GM19043 (cell line): ENCODE results near the gene FGF18.
"Not testable (repeated sequence)": the region's sequence is repeated elsewhere in the genome, so short reads cannot be mapped to it uniquely, and the experiment has no call there.

Experiments used
- ATAC-seq: cut with Tn5 transposase; IDR thresholded peaks from one replicate; pipeline ENCODE4 v1.9.1; 2021; ENCODE audit warnings: low read depth; ENCODE audit not compliant: unreplicated experiment

Gene FGF18, protein sequence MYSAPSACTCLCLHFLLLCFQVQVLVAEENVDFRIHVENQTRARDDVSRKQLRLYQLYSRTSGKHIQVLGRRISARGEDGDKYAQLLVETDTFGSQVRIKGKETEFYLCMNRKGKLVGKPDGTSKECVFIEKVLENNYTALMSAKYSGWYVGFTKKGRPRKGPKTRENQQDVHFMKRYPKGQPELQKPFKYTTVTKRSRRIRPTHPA

DNA sequence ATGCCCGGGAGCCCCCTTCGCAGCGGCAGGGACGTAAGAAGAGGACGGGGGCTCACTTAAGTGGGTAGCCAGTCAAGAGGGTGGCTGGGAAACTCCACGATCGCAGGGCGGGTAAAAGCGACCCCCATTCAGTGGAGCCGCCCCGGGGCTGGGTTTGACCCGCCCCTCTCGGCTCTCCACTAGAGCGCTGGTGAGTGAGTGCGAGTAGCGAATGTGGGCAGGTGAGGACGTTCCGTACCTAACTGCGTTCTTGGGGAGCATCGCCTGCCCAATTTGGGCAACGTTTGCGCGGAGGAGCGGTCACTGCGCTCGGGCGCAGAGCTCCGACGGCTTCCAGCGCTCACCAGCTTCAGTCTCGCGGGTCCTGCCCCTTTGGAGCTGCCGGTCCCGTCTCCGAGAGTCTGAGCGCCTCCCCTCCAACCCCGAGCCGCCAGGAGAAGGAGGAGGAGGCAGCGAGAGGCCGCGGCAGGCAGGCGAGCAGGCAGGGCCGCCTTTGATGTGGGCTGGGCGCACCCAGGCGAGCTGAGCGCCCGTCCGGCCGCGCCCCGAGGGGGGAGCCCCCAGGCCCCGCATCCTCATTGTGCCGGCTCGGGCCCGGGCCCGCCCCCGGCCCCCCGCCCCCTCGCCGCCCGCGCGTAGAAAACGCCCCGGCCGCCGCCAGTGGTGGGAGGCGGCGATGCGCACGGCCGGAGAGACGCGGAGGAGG, at the start of gene FGF18:
TSS of gene FGF18 (plus strand) at position 666 of the 706 bp plus-strand sequence. CDS start 553 bp downstream, outside the sequence.
- ATAC-seq = peak; percentile 38

DNA sequence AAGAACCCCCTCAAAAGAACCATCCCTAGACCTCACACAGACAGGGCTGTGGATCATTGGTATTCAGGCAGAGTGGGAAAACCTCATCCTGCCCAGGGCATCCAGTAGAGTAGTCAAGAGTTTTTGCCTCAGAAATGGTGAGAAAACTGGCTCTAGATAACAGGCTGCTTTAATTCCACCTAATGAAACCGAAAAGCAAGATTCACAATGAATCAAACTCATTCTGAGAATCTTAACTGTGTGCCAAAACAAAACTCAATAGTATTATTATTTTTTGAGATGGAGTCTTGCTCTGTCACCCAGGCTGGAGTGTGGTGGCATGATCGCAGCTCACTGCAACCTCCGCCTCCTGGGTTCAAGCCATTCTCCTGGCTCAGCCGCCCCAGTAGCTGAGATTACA, 49.5 kb upstream of the FGF18 start:
- ATAC-seq = no peak

DNA sequence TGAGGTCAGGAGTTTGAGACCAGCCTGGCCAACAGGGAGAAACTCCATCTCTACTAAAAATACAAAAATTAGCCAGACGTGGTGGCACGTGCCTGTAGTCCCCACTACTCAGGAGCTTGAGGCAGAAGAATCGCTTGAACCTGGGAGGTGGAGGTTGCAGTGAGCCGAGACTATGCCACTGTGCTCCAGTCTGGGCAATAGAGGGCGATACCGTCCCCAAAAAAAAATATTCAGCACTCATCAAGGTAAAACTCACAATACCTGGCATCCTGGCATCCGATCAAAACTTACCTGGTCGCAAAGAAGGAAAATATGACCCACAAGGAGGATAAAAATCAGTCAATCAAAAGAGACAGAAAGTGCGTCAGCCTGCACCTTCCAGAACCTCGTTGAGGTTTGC, 48.6 kb upstream of the FGF18 start:
- ATAC-seq = not testable (repeated sequence)

DNA sequence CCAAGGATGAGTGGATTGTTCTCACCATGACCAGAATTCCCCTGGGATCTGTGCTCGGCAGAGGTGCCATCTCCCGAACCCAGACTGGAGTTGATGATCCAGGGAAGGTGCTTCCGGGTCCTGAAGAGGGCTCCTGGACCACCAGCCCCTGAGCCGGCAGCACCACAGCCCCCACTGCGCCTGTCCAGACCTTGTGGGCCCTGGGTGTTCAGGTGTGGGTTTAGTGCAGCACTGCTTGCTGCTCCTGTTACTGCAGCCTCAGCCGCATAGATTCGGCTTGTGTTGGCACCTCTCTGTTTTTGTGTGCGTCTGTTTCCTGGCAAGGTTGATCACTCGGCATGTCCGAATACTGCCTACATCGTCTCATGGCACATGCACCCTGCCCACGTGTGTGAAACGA, 48.1 kb upstream of the FGF18 start:
- ATAC-seq = no peak

DNA sequence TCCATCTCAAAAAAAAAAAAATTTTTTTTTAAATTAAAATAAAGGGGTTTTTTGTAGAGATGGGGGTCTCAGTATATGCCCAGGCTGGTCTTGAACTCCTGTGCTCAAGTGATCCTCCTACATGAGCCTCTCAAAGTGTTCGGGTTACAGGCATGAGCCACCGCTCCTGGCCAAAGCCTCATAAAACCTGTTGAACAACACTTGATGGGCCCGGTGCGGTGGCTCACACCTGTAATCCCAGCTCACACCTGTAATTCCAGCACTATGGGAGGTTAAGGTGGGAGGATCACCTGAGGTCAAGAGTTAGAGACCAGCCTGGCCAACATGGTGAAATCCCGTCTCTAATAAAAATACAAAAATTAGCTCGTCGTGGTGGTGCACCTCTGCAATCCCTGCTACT, 39.5 kb upstream of the FGF18 start:
- ATAC-seq = no peak

DNA sequence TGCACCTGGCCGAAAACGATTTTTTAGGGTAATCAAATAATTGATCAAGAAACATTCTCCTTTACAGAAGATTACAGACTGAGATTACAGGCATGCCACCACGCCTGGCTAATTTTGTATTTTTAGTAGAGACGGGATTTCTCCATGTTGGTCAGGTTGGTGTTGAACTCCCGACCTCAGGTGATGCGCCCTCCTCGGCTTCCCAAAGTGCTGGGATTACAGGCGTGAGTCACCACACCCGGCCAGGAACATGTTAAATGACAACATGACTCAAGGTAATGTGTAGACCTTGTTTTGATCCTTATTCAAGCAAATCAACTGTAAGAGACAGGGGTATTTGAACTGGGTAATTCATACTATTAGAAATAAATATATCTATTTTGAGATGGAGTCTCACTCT, 35.0 kb upstream of the FGF18 start:
- ATAC-seq = not testable (repeated sequence)

DNA sequence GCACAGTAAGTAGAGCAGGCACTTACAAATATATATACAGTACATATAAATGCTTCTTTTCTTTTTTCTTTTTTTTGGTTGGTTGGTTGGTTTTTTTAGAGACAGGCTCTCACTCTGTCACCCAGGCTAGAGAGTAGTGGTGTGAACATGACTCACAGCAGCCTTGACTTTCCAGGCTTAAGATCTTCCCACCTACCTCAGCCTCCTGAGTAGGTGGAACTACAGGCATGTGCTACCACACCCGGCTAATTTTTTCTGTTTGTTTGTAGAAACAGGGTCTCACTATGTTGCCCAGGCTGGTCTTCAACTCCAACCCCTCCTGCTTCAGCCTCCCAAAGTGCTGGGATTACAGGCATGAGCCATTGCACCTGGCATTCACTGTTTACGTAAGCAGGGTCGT, 34.4 kb upstream of the FGF18 start:
- ATAC-seq = not testable (repeated sequence)

DNA sequence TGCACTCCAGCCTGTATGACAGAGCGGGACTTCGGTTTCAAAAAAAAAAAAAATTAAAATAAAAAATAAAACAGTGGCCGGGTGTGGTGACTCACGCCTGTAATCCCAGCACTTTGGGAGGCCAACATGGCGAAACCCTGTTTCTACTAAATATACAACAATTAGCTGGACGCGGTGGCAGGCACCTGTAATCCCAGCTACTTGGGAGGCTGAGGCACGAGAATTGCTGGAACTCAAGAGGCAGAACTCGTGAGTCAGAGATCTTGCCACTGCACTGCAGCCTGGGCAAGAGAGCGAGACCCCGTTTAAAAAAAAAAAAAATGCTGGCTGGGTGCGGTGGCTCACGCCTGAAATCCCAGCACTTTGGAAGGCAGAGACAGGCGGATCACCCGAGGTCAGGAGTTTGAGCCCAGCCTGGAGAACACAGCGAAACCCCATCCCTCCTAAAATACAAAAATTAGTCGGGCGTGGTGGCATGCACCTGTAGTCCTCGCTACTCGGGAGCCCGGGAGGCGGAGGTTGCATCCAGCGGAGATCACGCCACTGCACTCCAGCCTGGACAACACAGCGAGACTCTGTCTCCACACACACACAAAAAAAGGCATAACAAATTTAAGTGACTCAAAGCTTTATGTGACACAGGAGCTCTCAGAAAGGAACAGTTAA, 33.3 kb upstream of the FGF18 start:
- ATAC-seq = no peak

DNA sequence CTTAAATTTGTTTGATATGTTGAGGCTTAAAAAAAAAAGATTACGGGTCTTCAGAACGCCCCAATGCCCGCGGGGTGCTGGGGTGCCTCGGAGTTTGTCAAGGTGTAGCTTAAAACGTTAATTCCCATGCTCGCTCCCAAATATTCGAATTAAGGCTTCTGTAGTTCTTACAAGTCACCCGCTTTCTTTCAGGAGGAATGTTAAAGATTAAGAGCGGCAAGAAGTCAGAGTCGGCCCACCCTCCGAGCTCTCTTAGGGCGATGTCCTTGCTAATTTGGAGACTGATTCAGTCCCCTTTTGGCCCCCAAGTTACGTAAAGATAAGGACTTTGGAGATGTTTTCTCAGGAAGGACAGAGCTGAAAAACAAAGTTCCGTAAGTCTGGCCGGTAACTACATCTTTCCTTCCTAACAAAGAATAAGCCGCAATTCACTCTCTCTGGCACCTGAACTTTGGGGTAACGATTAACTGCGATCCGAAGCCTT, 32.5 kb upstream of the FGF18 start:
- no peak for ATAC-seq

DNA sequence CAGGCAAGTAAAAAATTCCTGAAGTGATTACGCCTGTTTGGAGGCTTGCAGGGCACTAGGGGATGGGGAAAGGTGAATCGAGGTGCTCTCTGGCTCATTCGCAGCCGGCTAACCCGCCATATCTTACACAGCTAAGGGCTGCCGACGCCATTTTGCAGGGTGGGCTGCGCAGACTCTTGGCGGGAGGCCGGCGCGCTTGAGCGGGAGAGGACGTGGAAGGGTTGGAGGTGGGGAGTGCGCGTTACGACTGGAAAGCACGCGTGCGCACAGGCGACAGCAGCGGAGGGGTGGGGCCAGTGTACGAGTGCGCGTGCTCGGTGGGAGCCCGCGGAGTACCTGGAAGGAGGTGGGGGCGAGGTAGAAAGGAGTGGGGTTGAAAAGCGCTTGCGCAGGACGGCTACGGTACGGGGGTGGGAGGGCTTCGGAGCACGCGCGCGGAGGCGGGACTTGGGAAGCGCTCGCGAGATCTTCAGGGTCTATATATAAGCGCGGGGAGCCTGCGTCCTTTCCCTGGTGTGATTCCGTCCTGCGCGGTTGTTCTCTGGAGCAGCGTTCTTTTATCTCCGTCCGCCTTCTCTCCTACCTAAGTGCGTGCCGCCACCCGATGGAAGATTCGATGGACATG, 32.0 kb upstream of the FGF18 start, which contains the start of gene NPM1:
TSS of gene NPM1 (plus strand) at position 505 of the 625 bp plus-strand sequence. CDS start at position 605, 100 bp downstream.
- peak; percentile 77 for ATAC-seq

DNA sequence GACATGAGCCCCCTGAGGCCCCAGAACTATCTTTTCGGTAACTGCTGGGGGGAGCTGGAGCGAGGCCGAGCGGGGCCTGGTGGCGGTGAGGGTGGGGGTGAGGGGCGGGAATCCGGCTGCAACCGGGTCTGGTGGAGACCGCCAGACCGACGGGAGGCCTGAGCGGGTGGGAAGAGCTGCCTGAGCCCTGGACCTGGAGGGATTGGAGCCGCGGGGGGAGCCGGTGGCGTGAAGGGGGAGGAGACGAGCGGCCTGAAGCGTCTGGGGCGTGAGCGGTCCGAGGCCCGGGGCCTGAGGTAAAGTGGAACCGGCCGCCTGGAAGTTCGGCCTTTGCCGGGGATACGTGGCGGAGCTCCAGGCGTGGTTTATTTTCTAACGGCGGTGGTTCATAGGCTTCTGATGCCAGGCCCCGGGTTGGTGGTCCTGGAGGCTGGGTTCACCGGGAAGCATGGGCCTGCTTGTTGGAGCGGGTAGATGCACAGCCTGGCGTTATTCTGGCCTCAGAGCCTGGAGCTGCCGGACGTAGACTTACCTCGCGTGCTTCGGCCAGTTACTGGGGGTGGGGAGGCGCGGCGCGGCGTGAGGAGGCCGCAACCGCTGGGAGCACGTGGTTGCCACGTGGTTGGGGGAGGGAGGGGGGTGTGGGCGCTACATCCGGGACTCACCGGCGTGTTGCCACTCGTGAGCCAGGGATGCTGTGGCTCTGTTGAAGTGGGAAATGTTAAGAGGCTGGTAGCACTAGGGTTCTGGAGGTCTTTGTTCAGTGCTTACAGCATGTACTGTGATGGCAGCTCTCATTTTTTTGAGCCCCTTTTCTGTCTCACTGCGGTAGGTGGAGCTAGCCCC, 31.3 kb upstream of the FGF18 start:
- peak; percentile 37 for ATAC-seq

DNA sequence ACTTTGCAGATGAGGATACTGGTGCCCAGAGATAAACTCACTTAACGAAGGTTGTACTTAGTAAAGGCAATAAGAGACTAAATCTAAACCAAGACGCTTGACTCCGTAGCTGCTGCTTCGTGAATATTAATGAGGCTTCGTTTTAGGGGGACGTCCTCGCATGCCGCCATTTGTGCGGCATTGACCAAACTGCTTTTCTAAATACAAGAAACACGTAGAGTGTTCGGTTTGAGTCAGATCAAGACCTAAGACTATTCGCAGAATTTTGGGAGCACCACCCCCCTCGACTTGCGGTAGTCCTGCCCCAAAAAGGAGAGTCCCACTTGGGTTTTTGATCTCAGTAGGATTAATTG, 30.7 kb upstream of the FGF18 start:
- no peak for ATAC-seq

DNA sequence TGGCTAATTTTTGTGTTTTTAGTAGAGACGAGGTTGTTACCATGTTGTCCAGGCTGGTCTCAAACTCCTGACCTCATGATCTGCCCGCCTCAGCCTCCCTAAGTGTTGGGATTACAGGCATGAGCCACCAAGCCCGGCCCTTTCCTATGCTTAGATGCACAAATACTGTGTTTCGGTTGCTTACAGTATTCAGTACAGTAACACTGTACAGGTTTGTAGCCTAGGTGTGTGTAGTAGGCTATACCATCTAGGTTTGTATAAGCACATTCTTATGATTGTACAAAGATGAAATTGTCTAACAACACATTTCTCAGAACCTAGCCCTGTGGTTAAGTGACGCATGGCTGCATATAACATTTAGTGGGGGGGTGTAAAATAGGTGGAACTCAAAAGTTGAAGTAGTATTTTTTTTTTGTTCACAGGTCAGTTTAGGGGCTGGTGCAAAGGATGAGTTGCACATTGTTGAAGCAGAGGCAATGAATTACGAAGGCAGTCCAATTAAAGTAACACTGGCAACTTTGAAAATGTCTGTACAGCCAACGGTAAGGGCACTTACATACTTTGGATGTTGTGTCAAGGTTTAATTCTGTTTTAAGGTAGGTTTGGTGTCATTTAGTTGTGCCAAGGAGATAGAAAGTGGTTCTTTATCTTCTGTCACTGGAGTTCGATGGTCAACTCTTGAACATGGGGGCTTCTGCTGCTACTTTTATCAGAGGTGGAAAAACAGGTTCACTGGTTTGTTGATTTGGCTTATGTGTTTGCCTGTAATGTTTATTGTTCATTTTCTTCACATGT, 28.4 kb upstream of the FGF18 start:
- no peak for ATAC-seq

DNA sequence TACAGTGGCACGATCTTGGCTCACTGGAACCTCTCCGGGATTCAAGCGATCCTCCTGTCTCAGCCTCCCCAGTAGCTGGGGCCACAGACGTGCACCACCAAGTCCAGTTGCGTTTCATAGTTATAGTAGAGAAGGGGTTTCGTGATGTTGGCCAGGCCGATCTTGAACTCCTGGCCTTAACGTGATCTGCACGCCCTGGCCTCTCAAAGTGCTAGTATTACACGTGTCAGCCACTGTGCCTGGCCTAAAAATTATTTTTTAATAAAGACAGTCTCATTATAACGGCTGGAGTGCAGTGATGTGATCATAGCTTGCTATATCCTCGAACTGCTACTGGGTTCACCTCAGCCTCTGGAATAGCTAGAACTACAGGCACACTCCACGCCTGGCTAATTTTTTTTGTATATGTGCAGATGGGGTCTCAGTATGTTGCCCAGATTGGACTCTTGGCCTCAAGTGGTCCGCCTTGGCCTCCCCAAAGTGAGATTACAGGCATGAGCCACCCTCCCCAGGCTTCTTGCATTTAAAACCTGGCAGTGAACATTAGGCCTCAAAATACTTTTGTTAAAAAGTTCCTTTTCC, 27.4 kb upstream of the FGF18 start:
- ATAC-seq = no peak

DNA sequence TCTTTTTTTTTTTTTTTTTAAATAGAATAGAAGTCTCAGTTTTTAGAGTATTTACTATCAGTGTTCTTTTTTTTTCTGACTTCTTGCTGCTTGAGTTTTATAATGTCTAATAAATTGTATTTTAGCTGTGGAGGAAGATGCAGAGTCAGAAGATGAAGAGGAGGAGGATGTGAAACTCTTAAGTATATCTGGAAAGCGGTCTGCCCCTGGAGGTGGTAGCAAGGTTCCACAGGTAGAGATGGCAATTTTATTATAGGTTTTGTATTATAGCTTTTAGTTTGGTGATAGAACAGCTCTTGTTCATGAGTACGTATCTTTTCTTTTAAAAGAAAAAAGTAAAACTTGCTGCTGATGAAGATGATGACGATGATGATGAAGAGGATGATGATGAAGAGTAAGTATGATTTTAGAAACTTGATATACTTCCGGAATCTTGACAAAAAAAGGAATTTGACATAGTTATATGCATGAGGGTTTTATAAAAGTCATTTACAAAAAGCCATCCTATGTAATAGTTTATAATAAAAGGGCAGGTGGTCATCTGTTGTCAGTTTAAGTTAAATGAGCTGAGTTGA, 26.8 kb upstream of the FGF18 start:
- no peak for ATAC-seq

DNA sequence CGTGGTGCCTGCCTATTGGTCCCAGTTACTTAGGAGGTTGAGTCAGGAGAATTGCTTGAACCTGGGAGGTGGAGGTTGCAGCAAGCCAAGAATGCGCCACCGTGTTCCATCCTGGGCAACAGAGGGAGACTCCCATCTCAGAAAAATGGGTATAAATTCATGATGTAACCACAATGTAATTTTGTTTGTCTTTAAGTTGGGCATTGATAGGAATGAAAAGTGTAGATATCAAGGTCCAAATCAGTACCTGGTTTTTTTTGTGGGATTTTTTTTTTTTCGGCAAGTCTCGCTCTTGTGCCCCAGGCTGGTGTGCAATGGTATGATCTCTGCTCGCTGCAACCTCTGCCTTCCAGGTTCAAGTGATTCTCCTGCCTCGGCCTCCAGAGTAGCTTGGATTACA, 24.4 kb upstream of the FGF18 start:
- ATAC-seq = no peak

DNA sequence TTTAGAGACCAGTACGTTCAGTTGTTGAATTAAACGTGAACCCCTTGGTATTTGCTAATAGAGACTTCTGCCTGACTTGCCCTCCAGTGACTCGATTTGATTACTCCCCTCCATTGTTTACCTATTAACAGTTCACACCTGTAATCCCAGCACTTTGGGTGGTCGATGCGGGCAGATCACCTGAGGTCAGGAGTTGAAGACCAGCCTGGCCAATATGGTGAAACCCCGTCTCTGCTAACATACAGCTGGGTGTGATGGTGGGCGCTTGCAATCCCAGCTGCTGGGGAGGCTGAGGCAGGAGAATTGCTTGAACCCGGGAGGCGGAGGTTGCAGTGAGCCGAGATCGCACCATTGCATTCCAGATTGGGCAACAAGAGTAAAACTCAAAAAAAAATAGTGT, 22.9 kb upstream of the FGF18 start:
- ATAC-seq = not testable (repeated sequence)

DNA sequence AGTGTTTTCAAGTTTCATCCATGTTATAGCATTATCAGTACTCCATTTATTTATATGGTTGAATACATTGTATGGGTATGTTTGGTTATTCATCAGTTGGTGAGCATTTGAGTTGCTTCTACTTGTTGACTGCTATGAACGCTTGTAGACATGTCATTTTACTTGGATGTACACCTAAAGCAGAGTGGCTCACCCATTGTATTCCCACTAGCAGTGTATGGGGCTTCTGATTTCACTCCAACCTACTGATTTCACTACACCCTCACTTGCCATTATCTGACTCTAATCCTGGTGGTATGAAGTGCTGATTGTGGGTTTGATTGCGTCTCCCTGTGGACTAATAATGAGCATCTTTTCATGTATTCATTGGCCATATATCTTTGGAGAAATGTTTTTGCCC, 22.3 kb upstream of the FGF18 start:
- no peak for ATAC-seq

DNA sequence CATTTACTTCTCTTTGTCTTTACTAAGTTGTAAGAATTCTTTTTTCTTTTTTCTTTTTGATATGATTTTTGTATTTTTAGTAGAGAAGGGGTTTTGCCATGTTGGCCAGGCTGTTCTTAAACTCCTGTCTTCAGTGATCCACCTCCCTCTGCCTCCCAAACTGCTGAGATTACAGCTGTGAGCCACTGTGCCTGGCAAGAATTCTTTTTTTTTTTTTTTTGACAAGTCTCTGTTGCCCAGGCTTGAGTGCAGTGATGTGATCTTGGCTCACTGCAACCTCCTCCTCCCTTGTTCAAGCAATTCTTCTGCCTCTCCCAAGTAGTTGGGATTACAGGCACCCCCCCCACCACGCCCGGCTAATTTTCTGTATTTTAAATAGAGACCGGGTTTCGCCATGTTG, 21.8 kb upstream of the FGF18 start:
- ATAC-seq = no peak
